C4-2B (cell line): ENCODE measurements around the gene ENTPD1.

Experiments used
- H3K27ac ChIP-seq: fragments of 450-650 bp; 2 replicates; pipeline ENCODE4 v1.5.1; 2017
- CTCF ChIP-seq: fragments of 450-650 bp; conservative IDR thresholded peaks from 2 replicates; pipeline ENCODE4 v1.5.1; 2017; ENCODE audit warnings: mild to moderate bottlenecking
- ZFX ChIP-seq: fragments of 450-650 bp; IDR thresholded peaks from 2 replicates; pipeline ENCODE4 v1.6.1; 2017

ENTPD1 gene

GRCh38 chr10:95791425-95791979 lies 35.5 kb downstream of the ENTPD1 start:
- TF ChIP-seq CTCF: no peak
- no peak for TF ChIP-seq ZFX

GRCh38 chr10:95792211-95792780 lies 36.3 kb downstream of the ENTPD1 start:
- no peak overlapping the region for H3K27ac ChIP-seq
- TF ChIP-seq ZFX: no peak
- TF ChIP-seq CTCF: no peak

More at GRCh38 chr10:95791425-95791979, 35.5 kb downstream of the ENTPD1 start:
- no peak overlapping the region for H3K27ac ChIP-seq

- H3K27ac ChIP-seq: no peak overlapping the region
- no peak for TF ChIP-seq ZFX
- TF ChIP-seq CTCF: no peak
Measured at GRCh38 chr10:95792874-95793285, 36.9 kb downstream of the ENTPD1 start.

- TF ChIP-seq ZFX (no peak), CTCF (no peak)
- H3K27ac ChIP-seq: no peak overlapping the region
Measured at GRCh38 chr10:95793401-95794045, 37.6 kb downstream of the ENTPD1 start.

GRCh38 chr10:95794195-95794594 lies 38.2 kb downstream of the ENTPD1 start:
- TF ChIP-seq ZFX (no peak), CTCF (no peak)
- H3K27ac ChIP-seq: no peak overlapping the region

GRCh38 chr10:95795602-95796001 lies 39.6 kb downstream of the ENTPD1 start:
- TF ChIP-seq ZFX: no peak
- no peak for TF ChIP-seq CTCF
- H3K27ac ChIP-seq: no peak overlapping the region

GRCh38 chr10:95796504-95796903 lies 40.5 kb downstream of the ENTPD1 start:
- H3K27ac ChIP-seq: no peak overlapping the region
- no peak for TF ChIP-seq CTCF
- no peak for TF ChIP-seq ZFX
